HepG2 (cell line): Measurements from ENCODE around the gene LGALS4. TPM values are rescaled to one million over a fixed set of nuclear protein-coding genes. Genes with fewer than 3 reads are reported as not detected.

Experiments
- ATF7-NPFF ChIP-seq: sonication (generic); formaldehyde crosslinking; IDR thresholded peaks from 2 replicates; pipeline ENCODE4 v1.8.1; 2023; ENCODE audit warnings: mild to moderate bottlenecking, low read depth, missing genetic modification reagents, moderate library complexity
- ATRX ChIP-seq: sonication (generic); formaldehyde crosslinking; IDR thresholded peaks from 2 replicates; pipeline ENCODE4 v1.4.0; 2020; ENCODE audit warnings: missing genetic modification reagents, borderline replicate concordance
- NRL ChIP-seq: sonication (generic); formaldehyde crosslinking; IDR thresholded peaks from 2 replicates; pipeline ENCODE4 v1.5.0; 2020; ENCODE audit warnings: missing genetic modification reagents, mild to moderate bottlenecking, moderate library complexity, borderline replicate concordance
- RELA ChIP-seq: sonication (generic); formaldehyde crosslinking; IDR thresholded peaks from 2 replicates; pipeline ENCODE4 v1.4.0; 2020; ENCODE audit warnings: missing genetic modification reagents
- SMARCC2 ChIP-seq: fragments of 450-650 bp; IDR thresholded peaks from 2 replicates; pipeline ENCODE4 v1.6.1; 2017; ENCODE audit warnings: antibody characterized with exemption, mild to moderate bottlenecking
- STAT5B ChIP-seq: sonication (generic); formaldehyde crosslinking; IDR thresholded peaks from 2 replicates; pipeline ENCODE4 v1.4.0; 2020; ENCODE audit warnings: missing genetic modification reagents
- TBX2 ChIP-seq: sonication (generic); formaldehyde crosslinking; IDR thresholded peaks from 2 replicates; pipeline ENCODE4 v1.5.0; 2020; ENCODE audit warnings: missing genetic modification reagents, mild to moderate bottlenecking, borderline replicate concordance
- ZKSCAN1 ChIP-seq: fragments of 150-350 bp; IDR thresholded peaks from 2 replicates; pipeline ENCODE4 v1.6.1; 2014; ENCODE audit warnings: low read length
- ZNF232 ChIP-seq: sonication (generic); formaldehyde crosslinking; IDR thresholded peaks from 2 replicates; pipeline ENCODE4 v1.4.0; 2020; ENCODE audit warnings: missing genetic modification reagents, borderline replicate concordance
- ZNF337 ChIP-seq: sonication (generic); formaldehyde crosslinking; IDR thresholded peaks from 2 replicates; pipeline ENCODE4 v1.5.1; 2020; ENCODE audit warnings: missing genetic modification reagents, low read depth, mild to moderate bottlenecking, borderline replicate concordance
- ZNF367 ChIP-seq: sonication (generic); formaldehyde crosslinking; IDR thresholded peaks from 2 replicates; pipeline ENCODE4 v1.4.0; 2020; ENCODE audit warnings: missing genetic modification reagents, borderline replicate concordance
- ZNF614 ChIP-seq: IDR thresholded peaks from 2 replicates; pipeline ENCODE4 v1.6.1; 2018; ENCODE audit warnings: missing biosample characterization, missing genetic modification reagents, inconsistent platforms, borderline replicate concordance
- ZNF83 ChIP-seq: sonication (generic); formaldehyde crosslinking; IDR thresholded peaks from 2 replicates; pipeline ENCODE4 v1.4.0; 2020; ENCODE audit warnings: missing genetic modification reagents, mild to moderate bottlenecking, borderline replicate concordance
- polyA plus RNA-seq, 8 experiments: library from polyadenylated mRNA; depleted of rRNA in 3 of 8; stranded (reverse) in 7 of 8; unstranded in 1 of 8; fragments of >200 nt; fragmentation: Illumina TruSeq in 4 of 8; extraction: Trizol in 4 of 8; gene quantifications; 2 replicates each; pipeline versions ENCODE4 v1.2.1 to v1.2.3, GENCODE V29; 2011 to 2016; ENCODE audit warnings: low read depth in 4 of 8, missing spikeins in 1 of 8, mixed read lengths in 1 of 8; ENCODE audit not compliant: insufficient read depth in 1 of 8
- total RNA-seq, 5 experiments: library from RNA; depleted of rRNA; stranded (reverse); fragments of >200 nt; fragmentation: Illumina TruSeq; extraction: Trizol; gene quantifications; 2 replicates each; pipeline ENCODE4 v1.2.3, GENCODE V29; 2016; ENCODE audit warnings: low read depth in 1 of 5
- TF ChIP-seq, protein P1 (sequence below): IDR thresholded peaks from 2 replicates; pipeline ENCODE4 v1.6.1; 2016; ENCODE audit warnings: missing compliant biosample characterization, missing genetic modification reagents, borderline replicate concordance
- TF ChIP-seq, protein P2 (sequence below): sonication (generic); formaldehyde crosslinking; IDR thresholded peaks from 2 replicates; pipeline ENCODE4 v1.4.0; 2020; ENCODE audit warnings: missing genetic modification reagents
- TF ChIP-seq, protein P3 (sequence below): sonication (generic); formaldehyde crosslinking; IDR thresholded peaks from 2 replicates; pipeline ENCODE4 v1.8.0; 2022; ENCODE audit warnings: missing genetic modification reagents, mild to moderate bottlenecking, borderline replicate concordance
- TF ChIP-seq, protein P4 (sequence below): sonication (generic); formaldehyde crosslinking; IDR thresholded peaks from 2 replicates; pipeline ENCODE4 v1.5.1; 2020; ENCODE audit warnings: mild to moderate bottlenecking, moderate library complexity, missing genetic modification reagents
- TF ChIP-seq, protein P5 (sequence below): conservative IDR thresholded peaks from 2 replicates; pipeline ENCODE4 v1.6.1; 2018; ENCODE audit warnings: missing genetic modification reagents
- TF ChIP-seq, protein P6 (sequence below): sonication (generic); formaldehyde crosslinking; IDR thresholded peaks from 2 replicates; pipeline ENCODE4 v1.5.1; 2020; ENCODE audit warnings: missing genetic modification reagents, mild to moderate bottlenecking, borderline replicate concordance

Gene LGALS4
- total and polyA plus RNA-seq, 2 of the 13 experiments (the other 11 are each of a cell fraction or from before 2014, with no cell fraction given): 0.24 to 0.71 TPM

DNA sequence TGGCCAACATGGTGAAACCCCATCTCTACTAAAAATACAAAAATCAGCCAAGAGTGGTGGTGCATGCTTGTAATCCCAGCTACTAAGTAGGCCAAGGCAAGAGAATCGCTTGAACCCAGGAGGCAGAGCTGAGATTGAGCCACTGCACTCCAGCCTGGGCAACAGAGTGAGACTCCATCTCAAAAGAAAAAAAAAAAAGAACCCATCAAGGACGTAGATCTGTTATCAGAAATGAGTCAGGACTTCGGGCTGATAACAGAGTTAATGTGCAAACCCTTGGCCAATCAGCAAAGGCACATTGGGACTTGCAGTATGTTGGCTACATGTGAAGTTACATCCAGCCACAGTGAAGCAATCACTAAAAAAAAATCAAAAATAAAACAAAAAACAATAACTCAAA is 28.5 kb downstream of the LGALS4 start (continued):
- TF ChIP-seq ZNF232 (CRISPR knock-in tag): no peak
- no peak for TF ChIP-seq RELA (CRISPR knock-in tag)
- TF ChIP-seq, protein P1, sequence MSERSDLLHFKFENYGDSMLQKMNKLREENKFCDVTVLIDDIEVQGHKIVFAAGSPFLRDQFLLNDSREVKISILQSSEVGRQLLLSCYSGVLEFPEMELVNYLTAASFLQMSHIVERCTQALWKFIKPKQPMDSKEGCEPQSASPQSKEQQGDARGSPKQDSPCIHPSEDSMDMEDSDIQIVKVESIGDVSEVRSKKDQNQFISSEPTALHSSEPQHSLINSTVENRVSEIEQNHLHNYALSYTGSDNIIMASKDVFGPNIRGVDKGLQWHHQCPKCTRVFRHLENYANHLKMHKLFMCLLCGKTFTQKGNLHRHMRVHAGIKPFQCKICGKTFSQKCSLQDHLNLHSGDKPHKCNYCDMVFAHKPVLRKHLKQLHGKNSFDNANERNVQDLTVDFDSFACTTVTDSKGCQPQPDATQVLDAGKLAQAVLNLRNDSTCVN (CRISPR knock-in tag): no peak
- TF ChIP-seq, protein P2, sequence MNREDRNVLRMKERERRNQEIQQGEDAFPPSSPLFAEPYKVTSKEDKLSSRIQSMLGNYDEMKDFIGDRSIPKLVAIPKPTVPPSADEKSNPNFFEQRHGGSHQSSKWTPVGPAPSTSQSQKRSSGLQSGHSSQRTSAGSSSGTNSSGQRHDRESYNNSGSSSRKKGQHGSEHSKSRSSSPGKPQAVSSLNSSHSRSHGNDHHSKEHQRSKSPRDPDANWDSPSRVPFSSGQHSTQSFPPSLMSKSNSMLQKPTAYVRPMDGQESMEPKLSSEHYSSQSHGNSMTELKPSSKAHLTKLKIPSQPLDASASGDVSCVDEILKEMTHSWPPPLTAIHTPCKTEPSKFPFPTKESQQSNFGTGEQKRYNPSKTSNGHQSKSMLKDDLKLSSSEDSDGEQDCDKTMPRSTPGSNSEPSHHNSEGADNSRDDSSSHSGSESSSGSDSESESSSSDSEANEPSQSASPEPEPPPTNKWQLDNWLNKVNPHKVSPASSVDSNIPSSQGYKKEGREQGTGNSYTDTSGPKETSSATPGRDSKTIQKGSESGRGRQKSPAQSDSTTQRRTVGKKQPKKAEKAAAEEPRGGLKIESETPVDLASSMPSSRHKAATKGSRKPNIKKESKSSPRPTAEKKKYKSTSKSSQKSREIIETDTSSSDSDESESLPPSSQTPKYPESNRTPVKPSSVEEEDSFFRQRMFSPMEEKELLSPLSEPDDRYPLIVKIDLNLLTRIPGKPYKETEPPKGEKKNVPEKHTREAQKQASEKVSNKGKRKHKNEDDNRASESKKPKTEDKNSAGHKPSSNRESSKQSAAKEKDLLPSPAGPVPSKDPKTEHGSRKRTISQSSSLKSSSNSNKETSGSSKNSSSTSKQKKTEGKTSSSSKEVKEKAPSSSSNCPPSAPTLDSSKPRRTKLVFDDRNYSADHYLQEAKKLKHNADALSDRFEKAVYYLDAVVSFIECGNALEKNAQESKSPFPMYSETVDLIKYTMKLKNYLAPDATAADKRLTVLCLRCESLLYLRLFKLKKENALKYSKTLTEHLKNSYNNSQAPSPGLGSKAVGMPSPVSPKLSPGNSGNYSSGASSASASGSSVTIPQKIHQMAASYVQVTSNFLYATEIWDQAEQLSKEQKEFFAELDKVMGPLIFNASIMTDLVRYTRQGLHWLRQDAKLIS (CRISPR knock-in tag): no peak
- TF ChIP-seq, protein P3, sequence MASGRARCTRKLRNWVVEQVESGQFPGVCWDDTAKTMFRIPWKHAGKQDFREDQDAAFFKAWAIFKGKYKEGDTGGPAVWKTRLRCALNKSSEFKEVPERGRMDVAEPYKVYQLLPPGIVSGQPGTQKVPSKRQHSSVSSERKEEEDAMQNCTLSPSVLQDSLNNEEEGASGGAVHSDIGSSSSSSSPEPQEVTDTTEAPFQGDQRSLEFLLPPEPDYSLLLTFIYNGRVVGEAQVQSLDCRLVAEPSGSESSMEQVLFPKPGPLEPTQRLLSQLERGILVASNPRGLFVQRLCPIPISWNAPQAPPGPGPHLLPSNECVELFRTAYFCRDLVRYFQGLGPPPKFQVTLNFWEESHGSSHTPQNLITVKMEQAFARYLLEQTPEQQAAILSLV (CRISPR knock-in tag): no peak
- no peak for TF ChIP-seq ZNF367 (CRISPR knock-in tag)
- TF ChIP-seq ATRX (CRISPR knock-in tag): no peak
- TF ChIP-seq, protein P4, sequence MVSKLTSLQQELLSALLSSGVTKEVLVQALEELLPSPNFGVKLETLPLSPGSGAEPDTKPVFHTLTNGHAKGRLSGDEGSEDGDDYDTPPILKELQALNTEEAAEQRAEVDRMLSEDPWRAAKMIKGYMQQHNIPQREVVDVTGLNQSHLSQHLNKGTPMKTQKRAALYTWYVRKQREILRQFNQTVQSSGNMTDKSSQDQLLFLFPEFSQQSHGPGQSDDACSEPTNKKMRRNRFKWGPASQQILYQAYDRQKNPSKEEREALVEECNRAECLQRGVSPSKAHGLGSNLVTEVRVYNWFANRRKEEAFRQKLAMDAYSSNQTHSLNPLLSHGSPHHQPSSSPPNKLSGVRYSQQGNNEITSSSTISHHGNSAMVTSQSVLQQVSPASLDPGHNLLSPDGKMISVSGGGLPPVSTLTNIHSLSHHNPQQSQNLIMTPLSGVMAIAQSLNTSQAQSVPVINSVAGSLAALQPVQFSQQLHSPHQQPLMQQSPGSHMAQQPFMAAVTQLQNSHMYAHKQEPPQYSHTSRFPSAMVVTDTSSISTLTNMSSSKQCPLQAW: peak; percentile 33; the same call in 1 of the 2 replicates
- TF ChIP-seq ZNF614: no peak
- no peak for TF ChIP-seq ZNF83 (CRISPR knock-in tag)
- no peak for TF ChIP-seq ZKSCAN1
- TF ChIP-seq, protein P5, sequence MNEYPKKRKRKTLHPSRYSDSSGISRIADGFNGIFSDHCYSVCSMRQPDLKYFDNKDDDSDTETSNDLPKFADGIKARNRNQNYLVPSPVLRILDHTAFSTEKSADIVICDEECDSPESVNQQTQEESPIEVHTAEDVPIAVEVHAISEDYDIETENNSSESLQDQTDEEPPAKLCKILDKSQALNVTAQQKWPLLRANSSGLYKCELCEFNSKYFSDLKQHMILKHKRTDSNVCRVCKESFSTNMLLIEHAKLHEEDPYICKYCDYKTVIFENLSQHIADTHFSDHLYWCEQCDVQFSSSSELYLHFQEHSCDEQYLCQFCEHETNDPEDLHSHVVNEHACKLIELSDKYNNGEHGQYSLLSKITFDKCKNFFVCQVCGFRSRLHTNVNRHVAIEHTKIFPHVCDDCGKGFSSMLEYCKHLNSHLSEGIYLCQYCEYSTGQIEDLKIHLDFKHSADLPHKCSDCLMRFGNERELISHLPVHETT (CRISPR knock-in tag): no peak
- no peak for TF ChIP-seq NRL (CRISPR knock-in tag)
- TF ChIP-seq ATF7-NPFF (CRISPR knock-in tag): no peak
- TF ChIP-seq SMARCC2: no peak
- TF ChIP-seq ZNF337 (CRISPR knock-in tag): no peak
- TF ChIP-seq STAT5B (CRISPR knock-in tag): no peak
- TF ChIP-seq, protein P6, sequence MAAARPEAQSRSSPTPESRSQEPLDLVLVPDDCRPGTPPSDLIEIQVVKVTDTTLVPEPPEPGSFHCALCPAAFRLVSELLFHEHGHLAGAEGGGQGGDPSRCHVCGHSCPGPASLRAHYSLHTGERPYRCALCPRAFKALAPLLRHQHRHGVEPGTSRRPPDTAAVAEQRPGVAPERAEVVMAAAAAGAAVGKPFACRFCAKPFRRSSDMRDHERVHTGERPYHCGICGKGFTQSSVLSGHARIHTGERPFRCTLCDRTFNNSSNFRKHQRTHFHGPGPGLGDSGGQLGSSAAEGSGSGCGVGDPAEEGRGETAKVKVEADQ (CRISPR knock-in tag): no peak
- 0 out of 2 replicates have a peak, but pooled peaks have one; percentile 16 for TF ChIP-seq TBX2 (CRISPR knock-in tag)
